ENCODE measurements around the gene MRPL46. TPM values are rescaled to one million over a fixed set of nuclear protein-coding genes. Genes with fewer than 3 reads are reported as not detected.

MRPL46 gene
- total and polyA plus RNA-seq, 2 donors (not counting 3 experiments of a cell fraction or from before 2014, with no cell fraction given): 24.5 to 30.9 TPM

GRCh38 chr15:88482263-88482662, 15.1 kb upstream of the MRPL46 start:
- Histone ChIP-seq H4K20me1 (replicated peaks; ENCODE audit: control insufficient read depth, extremely low read depth, insufficient read depth, low read length) (no peaks in the 10 kb centered on the region), H2AFZ (ENCODE audit: low read depth, low read length) (no peak overlapping the region), H3K4me1 (ENCODE audit: control insufficient read depth, extremely low read depth, insufficient read depth, low read length) (no peaks in the 10 kb centered on the region), H3K9me1 (replicated peaks; ENCODE audit: control insufficient read depth, extremely low read depth, insufficient read depth, low read length) (no peaks in the 10 kb centered on the region), H3K9ac (replicated peaks; ENCODE audit: extremely low read depth, insufficient read depth, low read length) (no peak overlapping the region), H3K36me3 (ENCODE audit: control insufficient read depth in 2 of 2, extremely low read depth in 1 of 2, insufficient read depth in 2 of 2, low read length in 2 of 2) (peaks cover 0 to 6% of the 10 kb centered on the region in 2 experiments), H3K79me2 (ENCODE audit: control insufficient read depth, insufficient read depth, low read length) (no peaks in the 10 kb centered on the region), H3K9me3 (replicated peaks; ENCODE audit: control insufficient read depth, insufficient read depth, low read length) (no peaks in the 10 kb centered on the region), H3K27me3 (ENCODE audit: control insufficient read depth in 2 of 2, insufficient read depth in 2 of 2, low read length in 2 of 2) (no peaks in the 10 kb centered on the region), H3K27ac (ENCODE audit: insufficient read depth, low read depth, low read length) (no peak overlapping the region), H3K4me3 (replicated peaks in 1 of 3; ENCODE audit: insufficient read depth in 1 of 3, low read depth in 1 of 3, low read length in 3 of 3) (no peak overlapping the region), H3K4me2 (ENCODE audit: insufficient read depth, low read length) (no peak overlapping the region)
- FAIRE-seq (no peak), DNase-seq (ENCODE audit: low read depth, low spot score) (no peak)
- BruUV-seq (replicated peaks): no TSS peak
- ChIA-PET CTCF (interaction anchor here (1.4 kb wide), 1 partner anchor 15 kb away, joined by 3 read pairs; the partner anchor contains the start of genes MRPL46 and MRPS11), POLR2A (no interaction called here)
- dilution Hi-C loops (cut with MboI; ENCODE audit: extremely low pct_ligation_motif_present, low sequenced_read_pairs) (no loop called here), intact Hi-C loops (cut with micrococcal nuclease) (no loop called here)
- TF ChIP-seq JUN (IDR thresholded peaks at IDR 0.05; ENCODE audit: borderline replicate concordance, insufficient read depth, insufficient read length, low read depth): no peak
- TF ChIP-seq GATA2 (IDR thresholded peaks at IDR 0.05; ENCODE audit: insufficient read depth, insufficient read length, low read depth, low read length): no peak
- no peak for TF ChIP-seq POLR2AphosphoS5 (IDR thresholded peaks at IDR 0.05; ENCODE audit: insufficient read depth, low read depth, low read length)
- no peak for TF ChIP-seq POLR2A (IDR thresholded peaks at IDR 0.05; ENCODE audit: low read depth, low read length)
- no peak for TF ChIP-seq MAX (IDR thresholded peaks at IDR 0.05; ENCODE audit: insufficient read depth, insufficient read length)
- TF ChIP-seq FOS (IDR thresholded peaks at IDR 0.05; ENCODE audit: borderline replicate concordance, insufficient read depth, low read length): no peak

GRCh38 chr15:88480981-88481380, 13.8 kb upstream of the MRPL46 start:
- no peak overlapping the region for H3K4me2 ChIP-seq (ENCODE audit: insufficient read depth, low read length)
- H3K9ac ChIP-seq (replicated peaks; ENCODE audit: extremely low read depth, insufficient read depth, low read length): no peak overlapping the region
- FAIRE-seq (no peak), DNase-seq (ENCODE audit: low read depth, low spot score) (no peak)
- H3K9me3 ChIP-seq (replicated peaks; ENCODE audit: control insufficient read depth, insufficient read depth, low read length): no peaks in the 10 kb centered on the region
- BruUV-seq (replicated peaks): no TSS peak
- no peak overlapping the region for H2AFZ ChIP-seq (ENCODE audit: low read depth, low read length)
- no peaks in the 10 kb centered on the region for H4K20me1 ChIP-seq (replicated peaks; ENCODE audit: control insufficient read depth, extremely low read depth, insufficient read depth, low read length)
- H3K4me1 ChIP-seq (ENCODE audit: control insufficient read depth, extremely low read depth, insufficient read depth, low read length): no peaks in the 10 kb centered on the region
- TF ChIP-seq CTCF (IDR thresholded peaks at IDR 0.05; ENCODE audit: extremely low read depth in 1 of 2, insufficient read depth in 1 of 2, low read depth in 1 of 2, low read length in 2 of 2): no peak
- no peak for TF ChIP-seq GATA2 (IDR thresholded peaks at IDR 0.05; ENCODE audit: insufficient read depth, insufficient read length, low read depth, low read length)
- ChIA-PET CTCF (no interaction called here), POLR2A (no interaction called here)
- no peak overlapping the region for H3K27ac ChIP-seq (ENCODE audit: insufficient read depth, low read depth, low read length)
- H3K27me3 ChIP-seq (ENCODE audit: control insufficient read depth in 2 of 2, insufficient read depth in 2 of 2, low read length in 2 of 2): no peaks in the 10 kb centered on the region
- H3K36me3 ChIP-seq (ENCODE audit: control insufficient read depth in 2 of 2, extremely low read depth in 1 of 2, insufficient read depth in 2 of 2, low read length in 2 of 2): peaks cover 1 to 6% of the 10 kb centered on the region in 2 experiments
- no peaks in the 10 kb centered on the region for H3K79me2 ChIP-seq (ENCODE audit: control insufficient read depth, insufficient read depth, low read length)
- H3K4me3 ChIP-seq (replicated peaks in 1 of 3; ENCODE audit: insufficient read depth in 1 of 3, low read depth in 1 of 3, low read length in 3 of 3): no peak overlapping the region
- dilution Hi-C loops (cut with MboI; ENCODE audit: extremely low pct_ligation_motif_present, low sequenced_read_pairs) (no loop called here), intact Hi-C loops (cut with micrococcal nuclease) (no loop called here)
- no peaks in the 10 kb centered on the region for H3K9me1 ChIP-seq (replicated peaks; ENCODE audit: control insufficient read depth, extremely low read depth, insufficient read depth, low read length)

Data from endothelial cell of umbilical vein (primary cell).